HG03460 (cell line): ENCODE data around the gene NEURL1B.
"Not testable (repeated sequence)": the region's sequence is repeated elsewhere in the genome, so short reads cannot be mapped to it uniquely, and the experiment has no call there.

Experiments
- ATAC-seq: cut with Tn5 transposase; IDR thresholded peaks from one replicate; pipeline ENCODE4 v1.9.1; 2021; ENCODE audit not compliant: unreplicated experiment

NEURL1B gene

DNA sequence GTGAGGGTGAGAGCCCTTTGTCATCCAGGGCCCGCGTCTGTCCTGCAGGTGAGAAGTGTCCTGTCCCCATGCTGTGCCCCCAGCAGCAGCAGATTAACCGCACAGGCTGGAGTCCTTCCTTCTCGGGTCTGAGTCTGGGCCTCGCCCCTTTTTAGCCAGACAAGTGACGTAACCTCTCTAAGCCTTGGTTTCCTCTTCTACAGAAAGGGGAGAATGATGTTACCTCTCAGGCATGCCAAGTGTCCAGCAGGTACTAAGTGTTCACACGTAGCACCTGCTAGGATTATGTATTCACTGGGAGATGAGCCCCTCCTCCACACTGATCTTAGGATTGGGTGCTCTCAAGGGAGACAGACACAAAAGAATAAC is 6.9 kb downstream of the NEURL1B start:
- ATAC-seq = no peak

DNA sequence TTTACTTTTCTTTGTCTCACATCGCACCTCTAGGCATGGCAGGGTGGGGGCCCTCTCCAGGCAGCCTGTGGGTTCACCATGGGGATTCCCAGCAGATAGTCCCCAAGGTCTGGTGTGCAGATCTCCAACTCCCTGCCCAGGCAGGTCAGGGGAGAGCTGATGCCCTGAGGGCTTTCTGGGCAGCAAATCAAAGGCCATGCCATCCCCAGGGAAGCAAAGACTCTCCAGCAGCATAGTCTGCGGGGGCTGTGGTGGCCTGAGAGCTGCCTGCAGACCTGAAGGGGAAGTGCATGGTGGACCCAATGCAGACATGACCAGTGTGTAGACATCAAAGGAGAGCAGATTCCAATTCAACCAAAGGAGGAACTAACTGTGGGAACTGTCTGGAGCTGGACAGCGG is 7.7 kb downstream of the NEURL1B start:
- no peak for ATAC-seq

DNA sequence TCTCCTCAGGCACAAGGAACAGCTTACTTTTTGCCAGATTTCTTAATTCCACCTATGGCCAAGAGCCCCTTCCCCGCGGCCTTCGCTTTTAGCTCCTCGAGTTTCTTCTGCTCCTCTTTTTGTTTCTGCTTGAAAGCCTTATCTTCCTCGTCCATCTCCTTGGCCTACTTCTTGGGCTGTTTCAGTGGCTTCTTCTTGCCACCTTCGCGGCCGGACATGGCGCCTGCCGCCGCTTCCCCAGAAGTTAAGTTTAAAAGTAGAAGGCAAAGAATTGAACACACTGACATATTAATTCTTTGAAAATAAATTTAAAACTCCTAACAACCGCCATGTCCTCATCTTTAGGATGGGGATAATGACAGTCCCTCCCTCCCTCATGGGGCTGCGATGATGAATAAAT is 15.4 kb downstream of the NEURL1B start:
- not testable (repeated sequence) for ATAC-seq

DNA sequence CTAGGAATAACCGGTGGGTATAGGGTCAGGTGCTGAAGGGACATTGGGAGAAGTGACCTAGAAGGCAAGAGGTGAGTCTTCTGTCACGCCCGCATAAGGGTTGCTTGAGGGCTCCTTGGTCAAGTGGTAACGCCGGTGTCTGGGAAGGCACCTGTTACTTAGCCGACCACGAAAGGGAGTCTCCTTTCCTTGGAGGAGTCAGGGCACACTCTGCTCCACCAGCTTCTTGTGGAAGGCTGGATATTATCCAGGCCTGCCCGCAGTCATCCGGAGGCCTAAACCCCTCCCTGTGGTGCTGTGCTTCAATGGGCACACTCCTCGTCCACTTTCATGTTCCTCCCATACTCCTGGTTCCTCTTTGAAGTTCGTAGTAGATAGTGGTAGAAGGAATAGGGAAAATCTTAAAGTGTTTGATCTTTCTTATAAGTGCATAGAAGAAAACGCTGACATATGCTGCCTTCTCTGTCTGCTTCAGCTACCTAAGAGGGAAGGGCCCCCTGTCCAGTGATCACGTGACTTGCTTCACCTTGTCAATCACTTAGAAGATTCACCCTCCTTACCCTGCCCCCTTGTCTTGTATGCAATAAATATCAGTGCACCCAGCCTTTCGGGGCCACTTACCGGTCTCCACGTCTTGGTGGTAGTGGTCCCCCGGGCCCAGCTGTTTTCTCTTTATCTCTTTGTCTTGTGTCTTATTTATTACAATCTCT is 16.6 kb downstream of the NEURL1B start:
- ATAC-seq = not testable (repeated sequence)

DNA sequence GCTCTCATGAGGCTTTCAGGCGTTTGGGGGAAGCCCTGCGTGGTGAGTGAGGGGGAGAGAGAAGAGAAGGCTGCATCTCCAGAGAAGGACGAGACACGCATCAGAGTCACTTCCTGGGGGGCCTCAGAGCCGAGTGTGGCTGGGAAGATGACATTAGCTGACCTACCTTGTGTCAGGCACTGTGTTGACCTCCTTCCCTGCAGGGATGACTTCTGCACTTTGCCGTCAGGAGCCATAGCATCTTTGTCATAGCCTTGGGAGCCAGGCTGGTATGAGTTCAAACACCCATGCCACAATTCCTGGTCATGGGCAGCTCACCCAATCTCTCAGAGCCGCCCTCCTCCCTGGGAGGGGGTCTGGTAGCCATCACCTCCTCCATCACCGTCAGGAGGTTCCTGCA is 17.3 kb downstream of the NEURL1B start:
- ATAC-seq = no peak

DNA sequence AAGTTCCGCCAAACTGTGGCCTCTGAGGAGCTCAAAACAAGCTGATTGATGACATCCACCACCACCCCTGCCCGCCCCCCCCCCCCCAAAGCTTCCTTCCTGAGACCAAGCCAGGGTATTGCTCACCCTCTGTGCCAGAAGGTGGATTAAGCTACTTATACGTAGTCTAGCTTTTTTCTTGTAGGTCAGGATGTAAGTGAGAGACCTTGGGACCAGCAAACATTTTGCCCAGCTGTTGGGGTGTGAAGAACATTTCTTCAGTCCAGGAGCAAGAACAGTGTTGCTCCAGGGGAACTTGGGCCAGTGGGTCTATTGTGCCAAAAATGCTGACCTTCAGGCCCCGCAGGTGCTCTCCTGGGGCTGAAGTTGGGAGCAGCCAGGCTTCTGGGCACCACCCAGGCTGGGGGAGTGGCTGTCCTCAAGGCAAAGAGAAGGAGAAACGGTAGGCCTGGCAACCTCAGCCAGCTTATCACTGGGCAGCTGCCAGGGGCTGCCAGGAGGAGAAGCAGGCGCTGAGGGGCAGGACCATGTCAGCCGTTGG is 18.0 kb downstream of the NEURL1B start:
- no peak for ATAC-seq

DNA sequence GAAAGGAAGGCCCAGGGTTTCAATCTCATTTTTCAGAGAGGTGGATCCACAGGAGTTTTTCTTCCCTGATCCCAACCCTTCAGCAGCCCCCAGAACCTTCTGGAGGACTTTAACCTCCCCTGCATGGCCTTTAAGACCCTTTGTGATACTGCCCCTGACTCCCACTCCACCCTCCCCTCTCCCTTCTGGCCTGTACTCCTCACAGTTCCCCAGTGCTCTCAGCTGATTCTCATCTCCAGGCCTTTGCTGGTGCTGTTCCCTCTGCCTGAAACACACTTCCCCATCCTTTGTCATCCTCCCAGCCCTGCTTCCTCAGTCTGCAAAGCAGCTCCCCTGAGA is 18.5 kb downstream of the NEURL1B start:
- no peak for ATAC-seq

DNA sequence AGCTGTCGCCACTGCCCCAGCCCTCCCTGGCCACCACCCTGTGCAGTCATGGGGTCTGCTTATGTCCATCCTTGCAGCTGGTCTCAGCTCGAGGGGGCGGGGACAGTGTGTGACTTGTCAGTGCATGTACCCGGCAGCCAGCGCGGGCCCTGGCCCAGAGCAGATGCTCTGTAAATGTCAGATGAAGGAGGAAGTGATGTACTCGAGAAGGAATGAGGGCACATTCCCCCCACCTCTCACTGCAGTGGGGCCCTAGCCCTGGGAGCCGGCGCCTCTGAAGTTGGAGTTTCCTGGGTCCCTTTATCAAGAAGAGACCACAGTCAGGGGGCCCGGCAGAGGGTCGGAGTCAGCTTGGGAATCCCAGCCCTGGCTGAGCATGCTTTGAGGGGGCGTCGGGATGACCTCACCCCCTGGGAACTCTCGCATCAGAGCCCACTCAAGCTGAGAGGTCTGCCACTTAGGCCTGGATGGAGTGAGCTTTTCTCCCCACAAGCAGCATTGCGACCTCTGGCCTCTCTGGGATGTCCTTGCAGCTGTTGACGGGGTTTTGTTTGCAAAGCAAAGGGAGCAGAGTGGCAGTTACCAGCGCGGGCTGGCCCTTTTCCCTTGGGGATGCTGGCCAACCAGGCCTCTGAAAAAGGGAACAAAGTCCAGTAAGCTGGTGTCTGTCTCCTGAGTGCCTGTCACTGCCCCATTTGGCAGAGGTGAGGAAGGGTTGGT is 19.0 kb downstream of the NEURL1B start:
- no peak for ATAC-seq

DNA sequence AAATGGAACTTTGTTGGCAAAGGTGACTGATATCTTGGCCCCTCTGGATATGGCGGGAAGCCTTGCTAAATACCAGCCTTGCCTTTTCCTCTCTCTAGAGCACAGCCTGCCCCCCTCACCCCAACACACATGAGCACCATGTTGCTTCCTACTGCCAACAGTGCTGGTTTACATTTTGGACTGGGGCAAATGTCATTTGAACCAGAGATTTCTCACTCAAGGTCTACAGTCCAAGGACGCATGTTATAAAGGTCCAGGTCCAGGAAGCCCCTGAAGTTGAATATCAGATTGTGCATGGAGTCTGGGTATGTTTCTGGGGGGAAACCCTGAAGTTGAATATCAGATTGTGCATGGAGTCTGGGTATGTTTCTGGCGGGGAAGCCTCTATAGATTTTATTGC is 19.9 kb downstream of the NEURL1B start:
- ATAC-seq = no peak

DNA sequence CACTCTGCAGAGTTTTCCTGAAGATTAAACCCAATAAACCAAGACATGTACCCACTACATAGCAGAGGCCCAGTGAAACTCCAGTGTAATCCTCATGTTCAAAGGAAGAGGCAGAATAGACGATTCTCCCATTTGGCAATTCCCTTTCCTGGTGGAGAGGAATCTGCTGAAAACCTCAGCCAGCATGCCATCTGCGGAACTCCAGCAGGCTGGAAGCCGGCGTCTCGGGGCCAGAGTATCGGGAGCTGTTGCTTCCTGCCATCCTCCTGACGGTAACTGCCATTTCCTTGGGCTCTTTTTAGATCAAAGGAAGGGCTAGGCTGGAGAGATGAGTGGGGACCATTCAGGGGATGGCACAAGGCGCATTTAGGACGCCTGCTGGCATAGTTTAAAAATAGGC is 20.5 kb downstream of the NEURL1B start:
- no peak for ATAC-seq

DNA sequence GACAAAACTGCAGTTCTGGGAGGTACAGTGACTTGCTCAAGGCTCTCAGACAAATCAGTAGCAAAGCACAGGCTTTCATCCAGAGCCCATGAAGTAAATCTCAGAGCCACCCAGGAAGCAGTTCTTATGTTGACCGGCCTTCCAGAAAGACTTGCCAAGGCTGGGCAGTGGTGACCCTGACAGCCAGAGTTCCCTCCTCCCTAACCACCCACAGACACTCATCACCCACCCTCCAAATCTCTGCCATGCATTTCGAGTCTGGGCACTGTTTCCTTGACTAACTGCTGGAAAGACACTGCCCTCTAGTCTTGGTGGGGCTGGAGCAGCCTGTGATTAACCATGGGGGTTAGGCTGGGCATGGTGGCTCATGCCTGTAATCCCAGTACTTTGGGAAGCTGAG is 21.5 kb downstream of the NEURL1B start:
- ATAC-seq = no peak

DNA sequence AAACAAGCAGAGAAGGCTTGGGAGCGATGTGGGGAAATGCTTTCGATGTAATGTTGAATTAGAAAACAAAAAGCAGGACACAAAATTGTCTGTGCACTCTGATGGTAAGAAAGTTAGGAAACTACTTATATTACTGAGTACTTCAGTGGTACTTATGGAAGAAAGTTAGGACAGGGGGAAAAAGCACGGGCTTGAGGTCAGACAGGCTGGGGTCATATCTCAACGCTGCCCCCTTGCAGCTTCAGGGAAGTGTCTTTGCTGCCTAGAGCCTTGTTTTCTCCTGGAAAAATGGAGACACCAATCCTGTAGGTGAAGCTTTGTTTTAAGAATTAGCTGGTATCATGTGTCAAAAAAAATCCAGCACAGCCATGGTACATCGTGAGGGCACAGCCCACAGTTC is 23.0 kb downstream of the NEURL1B start:
- ATAC-seq = no peak

DNA sequence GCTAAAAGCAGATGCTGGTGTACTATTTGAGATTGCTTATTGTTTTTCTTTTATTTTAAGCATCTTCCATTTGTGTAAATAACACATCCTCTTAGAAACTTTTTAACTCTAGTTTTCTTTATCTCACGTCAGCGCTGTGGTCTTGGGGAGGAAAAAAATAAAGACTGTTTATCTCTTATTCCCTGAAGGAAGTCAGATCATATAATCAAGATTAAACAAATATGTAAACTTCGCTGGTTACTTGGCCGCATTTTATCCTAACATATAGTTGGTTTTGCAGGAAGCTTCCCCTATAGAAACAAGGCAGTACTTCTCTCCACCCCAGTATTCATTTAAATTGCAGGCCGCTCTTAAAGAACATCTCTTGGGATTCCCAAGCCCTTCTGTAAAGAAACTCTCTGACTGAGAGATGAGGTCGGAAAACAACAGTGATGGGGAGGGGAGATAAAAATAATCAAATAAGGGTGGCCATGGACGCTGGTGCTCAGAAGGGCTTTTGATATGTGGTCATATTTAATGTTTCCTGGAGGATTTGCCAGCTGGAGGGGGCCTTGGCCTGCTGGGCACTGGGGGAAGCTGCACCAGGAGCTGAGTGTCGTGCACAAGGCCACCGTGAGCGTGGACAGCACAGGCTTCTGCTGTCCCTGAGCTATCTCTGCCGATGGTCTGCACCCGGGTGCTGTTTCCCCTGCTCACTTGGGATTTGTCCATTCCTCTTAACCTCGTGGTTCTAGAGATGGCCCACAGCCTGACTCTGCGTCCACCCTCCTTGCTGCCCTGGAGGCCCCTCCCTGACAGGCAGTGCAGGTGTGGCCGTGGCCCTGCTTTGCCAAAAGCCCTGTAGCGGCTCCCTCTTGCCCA is 23.8 kb downstream of the NEURL1B start:
- ATAC-seq = no peak

DNA sequence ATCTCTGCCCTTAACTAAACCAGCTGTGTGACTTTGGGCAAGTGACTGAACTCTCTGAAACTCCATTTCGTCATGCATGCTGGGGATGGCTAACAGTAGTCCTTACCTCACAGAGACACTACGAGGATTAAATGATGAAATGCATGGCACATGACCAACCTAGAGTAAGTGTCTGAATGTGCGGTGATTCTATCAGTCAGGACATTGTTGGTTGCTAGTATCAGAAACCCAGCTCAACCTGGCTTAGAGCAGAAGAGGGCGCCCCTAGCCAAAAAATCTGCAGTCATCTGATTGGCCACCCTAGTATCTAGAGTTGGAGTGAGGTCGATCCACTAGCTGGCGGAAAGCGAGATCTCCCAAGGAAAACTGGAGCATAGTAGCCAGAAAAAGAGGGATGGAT is 25.2 kb downstream of the NEURL1B start:
- ATAC-seq = no peak

DNA sequence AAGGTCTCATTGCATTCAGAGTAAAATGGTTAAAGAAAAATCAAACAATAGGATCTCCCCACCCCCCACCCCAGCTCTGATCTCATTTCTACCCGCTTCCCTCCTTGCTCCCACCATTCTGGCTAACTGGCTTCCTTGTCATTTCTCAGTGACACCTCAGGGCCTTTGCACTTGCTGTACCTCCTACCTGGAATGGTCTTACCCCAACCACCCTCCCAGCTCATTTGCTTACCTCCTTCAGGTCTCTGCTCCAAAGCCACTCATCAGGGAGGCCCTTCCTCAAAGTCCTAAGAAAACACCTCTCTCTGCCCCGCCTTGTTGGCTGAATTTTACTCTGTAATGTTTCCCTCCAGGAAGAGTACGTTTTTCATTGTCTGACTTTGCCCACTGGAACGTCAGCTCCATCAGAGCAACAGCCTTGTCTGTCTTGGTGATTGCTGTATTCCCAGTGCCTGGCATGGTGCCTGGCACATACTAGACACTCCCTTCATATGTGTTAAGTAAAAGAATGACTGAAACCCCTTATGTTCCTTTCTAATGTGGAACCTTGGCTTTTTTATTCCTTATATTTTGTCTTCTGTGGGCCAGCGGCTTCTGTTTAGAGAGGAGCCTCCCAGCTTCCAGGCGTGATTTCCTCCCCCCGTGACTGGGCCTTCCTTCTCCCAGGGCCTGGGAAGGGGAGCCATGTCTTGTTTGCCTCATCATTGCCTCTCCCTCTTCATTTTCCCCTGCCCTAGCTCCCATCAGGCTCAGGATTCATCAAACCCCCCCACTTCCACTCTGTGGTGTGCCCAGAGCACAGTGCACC is 26.9 kb downstream of the NEURL1B start:
- no peak for ATAC-seq

DNA sequence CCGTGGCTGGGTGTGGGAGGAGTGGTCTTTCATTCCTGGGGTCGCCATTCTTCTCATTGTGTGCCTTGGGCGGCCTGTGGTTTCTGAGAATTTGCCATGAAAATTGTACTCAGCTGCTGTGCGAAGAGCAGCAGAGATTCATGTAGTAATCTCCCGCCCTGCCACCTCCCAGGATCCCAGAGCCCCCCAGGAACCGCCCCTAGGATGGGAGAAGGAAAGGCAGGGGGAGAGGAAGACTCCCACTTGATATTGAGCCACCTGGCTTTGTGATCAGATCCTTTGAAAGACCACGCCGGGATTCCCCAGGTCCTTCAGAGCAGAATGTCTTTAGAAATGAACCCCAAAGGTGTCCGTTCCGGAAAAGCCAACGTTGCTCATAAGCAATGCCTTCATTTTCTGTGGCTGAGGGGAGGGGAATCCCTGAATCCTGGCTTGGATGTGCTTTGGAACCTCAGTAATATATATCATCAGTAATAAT is 27.6 kb downstream of the NEURL1B start:
- ATAC-seq = no peak

DNA sequence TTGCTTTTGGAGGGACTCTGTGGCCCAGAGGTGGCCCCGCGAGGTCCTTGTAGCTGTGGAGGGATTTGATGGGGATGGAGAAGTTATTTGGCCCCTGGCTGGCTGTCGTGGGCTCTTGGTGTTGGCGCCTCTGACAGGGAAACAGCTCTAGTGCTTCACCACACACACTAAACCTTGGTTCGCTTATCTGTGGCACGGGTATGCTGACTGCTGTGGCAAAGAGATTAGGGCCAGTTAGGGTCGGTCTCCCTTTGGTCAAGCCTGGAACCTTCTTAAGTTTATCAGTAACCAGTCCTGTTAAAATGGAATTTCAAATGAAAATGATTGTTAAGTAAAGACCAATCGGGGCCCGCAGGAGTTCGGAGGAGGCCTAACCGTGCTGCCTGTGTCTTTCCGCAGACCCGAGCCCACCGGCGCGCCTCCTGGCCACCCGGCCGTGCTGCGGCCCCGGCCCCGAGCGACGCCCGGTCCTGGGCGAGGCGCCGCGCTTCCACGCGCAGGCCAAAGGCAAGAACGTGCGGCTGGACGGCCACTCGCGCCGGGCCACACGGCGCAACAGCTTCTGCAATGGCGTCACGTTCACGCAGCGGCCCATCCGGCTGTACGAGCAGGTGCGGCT is 28.4 kb downstream of the NEURL1B start:
- ATAC-seq = no peak

DNA sequence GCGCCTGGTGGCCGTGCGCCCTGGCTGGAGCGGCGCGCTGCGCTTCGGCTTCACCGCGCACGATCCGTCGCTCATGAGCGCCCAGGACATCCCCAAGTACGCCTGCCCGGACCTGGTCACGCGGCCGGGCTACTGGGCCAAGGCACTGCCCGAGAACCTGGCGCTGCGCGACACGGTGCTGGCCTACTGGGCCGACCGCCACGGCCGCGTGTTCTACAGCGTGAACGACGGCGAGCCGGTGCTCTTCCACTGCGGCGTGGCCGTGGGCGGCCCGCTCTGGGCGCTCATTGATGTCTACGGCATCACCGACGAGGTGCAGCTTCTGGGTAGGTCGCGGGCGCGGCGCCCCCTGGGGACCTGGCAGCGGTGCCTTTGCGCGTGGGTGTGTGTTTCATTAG is 28.9 kb downstream of the NEURL1B start:
- ATAC-seq = no peak

DNA sequence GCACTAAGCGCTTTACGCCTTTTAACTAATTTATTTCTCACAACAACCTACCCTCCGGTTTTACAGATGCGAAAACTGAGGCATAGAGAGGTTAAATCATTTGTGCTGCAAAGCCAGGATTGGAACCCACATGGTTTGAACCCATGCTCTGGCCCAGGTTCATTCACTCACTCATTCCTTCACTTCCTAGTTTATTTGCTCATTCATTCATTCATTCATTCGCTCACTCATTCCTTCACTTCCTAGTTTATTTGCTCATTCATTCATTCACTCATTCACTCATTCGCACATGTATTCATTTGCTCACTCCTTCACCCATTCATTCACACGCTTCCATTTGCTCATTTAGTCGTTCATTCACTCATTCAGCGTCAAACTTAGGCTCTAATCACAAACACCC is 29.4 kb downstream of the NEURL1B start:
- no peak for ATAC-seq

DNA sequence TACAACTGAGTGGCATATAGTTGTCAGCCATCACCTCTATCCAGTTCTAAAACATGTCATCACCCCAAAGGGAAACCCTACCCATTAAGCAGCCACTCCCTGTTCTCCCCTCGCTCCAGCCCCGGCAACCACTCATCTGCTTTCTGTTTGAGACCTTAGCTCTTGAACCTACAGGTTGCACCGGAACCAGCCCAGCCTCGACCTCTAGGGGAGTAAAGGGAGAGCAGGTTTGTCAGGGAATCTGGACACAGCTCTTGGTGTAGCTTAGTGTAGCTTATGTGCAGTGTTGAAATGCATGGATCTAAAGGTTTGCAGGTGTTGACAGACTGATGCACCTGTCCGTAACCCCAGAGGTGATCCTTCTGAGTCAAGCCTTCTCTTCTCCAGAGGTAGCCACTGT is 30.0 kb downstream of the NEURL1B start:
- no peak for ATAC-seq
